ENCODE results near the gene HNRNPL.
A peak's percentile ranks its signal among the peaks of the same experiment; 100 is the strongest.
"Not testable (repeated sequence)": the region's sequence is repeated elsewhere in the genome, so short reads cannot be mapped to it uniquely, and the experiment has no call there.

The HNRNPL gene

GRCh38 chr19:38875656-38876395, 26.0 kb upstream of the HNRNPL start:
- Histone ChIP-seq H3F3A (ENCODE audit: low read depth) (peaks cover 24% of the 10 kb centered on the region), H3K9me3 (ENCODE audit: insufficient read depth, low read depth, low read length) (no peaks in the 10 kb centered on the region), H3K27me3 (ENCODE audit: insufficient read depth, low read length, poor library complexity, severe bottlenecking) (no peaks in the 10 kb centered on the region), H3K9ac (ENCODE audit: low read depth, low read length, poor library complexity, severe bottlenecking) (no peak overlapping the region), H3K4me1 (ENCODE audit: insufficient read depth, low read length, poor library complexity, severe bottlenecking) (peaks cover 35% of the 10 kb centered on the region), H4K20me1 (ENCODE audit: insufficient read depth, low read length, poor library complexity, severe bottlenecking) (no peaks in the 10 kb centered on the region), H3K4me3 (ENCODE audit: low read length, poor library complexity, severe bottlenecking) (no peak overlapping the region), H3K9me2 (replicated peaks; ENCODE audit: low read depth, low read length) (no peaks in the 10 kb centered on the region), H3K36me3 (ENCODE audit: insufficient read depth, low read length) (no peaks in the 10 kb centered on the region), H2AFZ (ENCODE audit: low read length) (no peak overlapping the region), H3K4me2 (ENCODE audit: low read depth, low read length, poor library complexity, severe bottlenecking) (no peak overlapping the region), H3K79me2 (ENCODE audit: insufficient read depth, low read length) (no peaks in the 10 kb centered on the region)
- TF ChIP-seq CTCF (conservative IDR thresholded peaks at IDR 0.05; ENCODE audit: low read length) (peak; percentile 26), EZH2phosphoT487 (IDR thresholded peaks at IDR 0.05; ENCODE audit: borderline replicate concordance) (no peak)

- Histone ChIP-seq H3F3A (ENCODE audit: low read depth) (peaks cover 16% of the 10 kb centered on the region), H3K4me1 (ENCODE audit: insufficient read depth, low read length, poor library complexity, severe bottlenecking) (peaks cover 17% of the 10 kb centered on the region)
- H4K20me1 ChIP-seq (ENCODE audit: insufficient read depth, low read length, poor library complexity, severe bottlenecking); H3K9ac ChIP-seq (ENCODE audit: low read depth, low read length, poor library complexity, severe bottlenecking); H3K79me2 ChIP-seq (ENCODE audit: insufficient read depth, low read length); H3K27me3 ChIP-seq (ENCODE audit: insufficient read depth, low read length, poor library complexity, severe bottlenecking); H3K9me3 ChIP-seq (ENCODE audit: insufficient read depth, low read depth, low read length); H3K36me3 ChIP-seq (ENCODE audit: insufficient read depth, low read length); H3K4me2 ChIP-seq (ENCODE audit: low read depth, low read length, poor library complexity, severe bottlenecking); H2AFZ ChIP-seq (ENCODE audit: low read length); H3K9me2 ChIP-seq (replicated peaks; ENCODE audit: low read depth, low read length); H3K4me3 ChIP-seq (ENCODE audit: low read length, poor library complexity, severe bottlenecking): not testable (repeated sequence)
These were observed 23.6 kb upstream of the HNRNPL start for GRCh38 chr19:38873400-38873799.

GRCh38 chr19:38870612-38871011, 20.8 kb upstream of the HNRNPL start:
- Histone ChIP-seq H4K20me1 (ENCODE audit: insufficient read depth, low read length, poor library complexity, severe bottlenecking) (no peaks in the 10 kb centered on the region), H3K4me1 (ENCODE audit: insufficient read depth, low read length, poor library complexity, severe bottlenecking) (no peaks in the 10 kb centered on the region), H3K4me3 (ENCODE audit: low read length, poor library complexity, severe bottlenecking) (no peak overlapping the region), H3K9me2 (replicated peaks; ENCODE audit: low read depth, low read length) (no peaks in the 10 kb centered on the region), H3F3A (ENCODE audit: low read depth) (0 out of 2 replicates have a peak, but pooled peaks cover under 1% of the 10 kb centered on the region), H3K9me3 (ENCODE audit: insufficient read depth, low read depth, low read length) (no peaks in the 10 kb centered on the region), H3K4me2 (ENCODE audit: low read depth, low read length, poor library complexity, severe bottlenecking) (no peak overlapping the region), H3K79me2 (ENCODE audit: insufficient read depth, low read length) (no peaks in the 10 kb centered on the region), H3K27me3 (ENCODE audit: insufficient read depth, low read length, poor library complexity, severe bottlenecking) (no peaks in the 10 kb centered on the region), H3K36me3 (ENCODE audit: insufficient read depth, low read length) (no peaks in the 10 kb centered on the region), H2AFZ (ENCODE audit: low read length) (no peak overlapping the region), H3K9ac (ENCODE audit: low read depth, low read length, poor library complexity, severe bottlenecking) (no peak overlapping the region)
- TF ChIP-seq CTCF (conservative IDR thresholded peaks at IDR 0.05; ENCODE audit: low read length) (no peak), EZH2phosphoT487 (IDR thresholded peaks at IDR 0.05; ENCODE audit: borderline replicate concordance) (no peak)

Data from Loucy (cell line).